HEK293 (cell line): Measurements from ENCODE around the gene PLIN4.
A peak's percentile ranks its signal among the peaks of the same experiment; 100 is the strongest.

Source experiments
- CTCF ChIA-PET: fragments of 350-600 bp; formaldehyde crosslinking; extraction: SDS; loops from one replicate; lab custom pipeline; 2021; ENCODE audit warnings: antibody characterized with exemption; lab: Yijun Ruan, JAX
- POLR2A ChIA-PET: fragments of 300-600 bp; formaldehyde crosslinking; extraction: SDS; loops from one replicate; lab custom pipeline; 2020; ENCODE audit warnings: antibody characterized with exemption, inconsistent platforms; lab: Yijun Ruan, JAX
- H3K27ac ChIP-seq: fragments of 200-500 bp; sonication (Bioruptor generic); 2 replicates; pipeline ENCODE4 v1.5.1; 2014; ENCODE audit warnings: low read depth, low read length, control low read depth, inconsistent platforms; ENCODE audit errors: extremely low read depth
- H3K36me3 ChIP-seq, 2 experiments: fragments of 200-500 bp in 1 of 2; sonication (Bioruptor generic) in 1 of 2; 1 replicate in 1 of 2; 2 replicates in 1 of 2; pipeline ENCODE4 v1.5.1; 2014 to 2017; ENCODE audit warnings: inconsistent platforms in 2 of 2, low read length in 2 of 2; ENCODE audit not compliant: control insufficient read depth in 2 of 2, insufficient read depth in 1 of 2
- H3K4me1 ChIP-seq: fragments of 200-500 bp; sonication (Bioruptor generic); 2 replicates; pipeline ENCODE4 v1.5.1; 2014; ENCODE audit warnings: mild to moderate bottlenecking, low read length, inconsistent platforms; ENCODE audit not compliant: control insufficient read depth, insufficient read depth
- H3K4me3 ChIP-seq: 2 replicates; pipeline ENCODE4 v1.5.1; 2011; ENCODE audit warnings: low read depth, mild to moderate bottlenecking, control low read depth, low read length, moderate library complexity
- H3K9me3 ChIP-seq: fragments of 200-500 bp; sonication (Bioruptor generic); 2 replicates; pipeline ENCODE4 v1.5.1; 2014; ENCODE audit warnings: low read depth, low read length, inconsistent platforms; ENCODE audit not compliant: control insufficient read depth, insufficient read depth
- BCL11A ChIP-seq: fragments of 450-650 bp; formaldehyde crosslinking; IDR thresholded peaks from 2 replicates; pipeline ENCODE4 v1.5.1; 2016; ENCODE audit warnings: low read depth, missing biosample characterization, missing genetic modification characterization
- EGR2 ChIP-seq: fragments of 450-650 bp; formaldehyde crosslinking; IDR thresholded peaks from 2 replicates; pipeline ENCODE4 v1.5.1; 2016; ENCODE audit warnings: low read depth, missing biosample characterization, missing genetic modification characterization
- GLIS2 ChIP-seq: fragments of 450-650 bp; formaldehyde crosslinking; IDR thresholded peaks from 2 replicates; pipeline ENCODE4 v1.5.1; 2016; ENCODE audit warnings: missing biosample characterization, missing genetic modification characterization
- KLF1 ChIP-seq: fragments of 450-650 bp; formaldehyde crosslinking; IDR thresholded peaks from 2 replicates; pipeline ENCODE4 v1.5.1; 2016; ENCODE audit warnings: missing biosample characterization, missing genetic modification characterization
- REPIN1 ChIP-seq: fragments of 450-650 bp; formaldehyde crosslinking; IDR thresholded peaks from 2 replicates; pipeline ENCODE4 v1.5.1; 2017; ENCODE audit warnings: missing biosample characterization, missing genetic modification characterization, low read depth
- SALL2 ChIP-seq: fragments of 450-650 bp; formaldehyde crosslinking; IDR thresholded peaks from 2 replicates; pipeline ENCODE4 v1.5.0; 2017; ENCODE audit warnings: missing biosample characterization, mild to moderate bottlenecking, missing genetic modification characterization, borderline replicate concordance
- ZBTB10 ChIP-seq: fragments of 450-650 bp; formaldehyde crosslinking; IDR thresholded peaks from 2 replicates; pipeline ENCODE4 v1.5.1; 2016; ENCODE audit warnings: missing biosample characterization, missing genetic modification characterization
- ZFHX2 ChIP-seq: fragments of 450-650 bp; formaldehyde crosslinking; conservative IDR thresholded peaks from 2 replicates; pipeline ENCODE4 v1.5.1; 2016; ENCODE audit warnings: missing biosample characterization, missing genetic modification characterization
- ZNF114 ChIP-seq: fragments of 450-650 bp; formaldehyde crosslinking; IDR thresholded peaks from 2 replicates; pipeline ENCODE4 v1.5.0; 2017; ENCODE audit warnings: missing biosample characterization, missing genetic modification characterization
- ZNF16 ChIP-seq: fragments of 450-650 bp; formaldehyde crosslinking; IDR thresholded peaks from 2 replicates; pipeline ENCODE4 v1.5.1; 2016; ENCODE audit warnings: low read depth, missing biosample characterization, missing genetic modification characterization
- ZNF169 ChIP-seq: fragments of 450-650 bp; formaldehyde crosslinking; IDR thresholded peaks from 2 replicates; pipeline ENCODE4 v1.5.1; 2016; ENCODE audit warnings: missing biosample characterization, missing genetic modification characterization
- ZNF175 ChIP-seq: fragments of 450-650 bp; formaldehyde crosslinking; IDR thresholded peaks from 2 replicates; pipeline ENCODE4 v1.5.1; 2016; ENCODE audit warnings: missing biosample characterization, missing genetic modification characterization
- ZNF2 ChIP-seq: fragments of 450-650 bp; formaldehyde crosslinking; IDR thresholded peaks from 2 replicates; pipeline ENCODE4 v1.5.1; 2016; ENCODE audit warnings: missing biosample characterization, missing genetic modification characterization
- ZNF324 ChIP-seq: fragments of 450-650 bp; formaldehyde crosslinking; IDR thresholded peaks from 2 replicates; pipeline ENCODE4 v1.5.1; 2016; ENCODE audit warnings: missing biosample characterization, missing genetic modification characterization
- ZNF335 ChIP-seq: fragments of 450-650 bp; formaldehyde crosslinking; conservative IDR thresholded peaks from 2 replicates; pipeline ENCODE4 v1.5.1; 2016; ENCODE audit warnings: missing biosample characterization, missing genetic modification characterization
- ZNF366 ChIP-seq: fragments of 450-650 bp; formaldehyde crosslinking; conservative IDR thresholded peaks from 2 replicates; pipeline ENCODE4 v1.5.1; 2016; ENCODE audit warnings: missing biosample characterization, missing genetic modification characterization
- ZNF37A ChIP-seq: fragments of 450-650 bp; IDR thresholded peaks from 2 replicates; pipeline ENCODE4 v1.5.1; 2018; ENCODE audit warnings: missing biosample characterization, missing genetic modification characterization
- ZNF473 ChIP-seq: fragments of 450-650 bp; formaldehyde crosslinking; IDR thresholded peaks from 2 replicates; pipeline ENCODE4 v1.5.1; 2017; ENCODE audit warnings: missing biosample characterization, missing genetic modification characterization
- ZNF514 ChIP-seq: fragments of 450-650 bp; formaldehyde crosslinking; IDR thresholded peaks from 2 replicates; pipeline ENCODE4 v1.5.1; 2016; ENCODE audit warnings: missing biosample characterization, missing genetic modification characterization
- ZNF521 ChIP-seq: fragments of 450-650 bp; formaldehyde crosslinking; IDR thresholded peaks from 2 replicates; pipeline ENCODE4 v1.5.1; 2017; ENCODE audit warnings: missing biosample characterization, mild to moderate bottlenecking, missing genetic modification characterization
- ZNF560 ChIP-seq: fragments of 450-650 bp; formaldehyde crosslinking; IDR thresholded peaks from 2 replicates; pipeline ENCODE4 v1.5.1; 2017; ENCODE audit warnings: missing biosample characterization, missing genetic modification characterization, borderline replicate concordance
- ZNF600 ChIP-seq: fragments of 450-650 bp; formaldehyde crosslinking; IDR thresholded peaks from 2 replicates; pipeline ENCODE4 v1.5.1; 2016; ENCODE audit warnings: missing biosample characterization, missing genetic modification characterization
- ZNF776 ChIP-seq: fragments of 450-650 bp; formaldehyde crosslinking; IDR thresholded peaks from 2 replicates; pipeline ENCODE4 v1.5.0; 2017; ENCODE audit warnings: missing biosample characterization, missing genetic modification characterization, borderline replicate concordance
- ZXDB ChIP-seq: fragments of 450-650 bp; formaldehyde crosslinking; IDR thresholded peaks from 2 replicates; pipeline ENCODE4 v1.5.1; 2016; ENCODE audit warnings: missing biosample characterization, missing genetic modification characterization
- TF ChIP-seq, protein P1 (sequence below): fragments of 450-650 bp; formaldehyde crosslinking; IDR thresholded peaks from 2 replicates; pipeline ENCODE4 v1.5.0; 2017; ENCODE audit warnings: missing biosample characterization, missing genetic modification characterization, borderline replicate concordance
- TF ChIP-seq, protein P2 (sequence below): fragments of 450-650 bp; formaldehyde crosslinking; IDR thresholded peaks from 2 replicates; pipeline ENCODE4 v1.5.1; 2016; ENCODE audit warnings: missing biosample characterization, missing genetic modification characterization
- TF ChIP-seq, protein P3 (sequence below): fragments of 450-650 bp; formaldehyde crosslinking; IDR thresholded peaks from 2 replicates; pipeline ENCODE4 v1.5.1; 2017; ENCODE audit warnings: missing biosample characterization, missing genetic modification characterization
- TF ChIP-seq, protein P4 (sequence below): IDR thresholded peaks from 2 replicates; pipeline ENCODE4 v1.6.1; 2011; ENCODE audit warnings: mild to moderate bottlenecking, low read depth, low read length, borderline replicate concordance

PLIN4 gene

DNA sequence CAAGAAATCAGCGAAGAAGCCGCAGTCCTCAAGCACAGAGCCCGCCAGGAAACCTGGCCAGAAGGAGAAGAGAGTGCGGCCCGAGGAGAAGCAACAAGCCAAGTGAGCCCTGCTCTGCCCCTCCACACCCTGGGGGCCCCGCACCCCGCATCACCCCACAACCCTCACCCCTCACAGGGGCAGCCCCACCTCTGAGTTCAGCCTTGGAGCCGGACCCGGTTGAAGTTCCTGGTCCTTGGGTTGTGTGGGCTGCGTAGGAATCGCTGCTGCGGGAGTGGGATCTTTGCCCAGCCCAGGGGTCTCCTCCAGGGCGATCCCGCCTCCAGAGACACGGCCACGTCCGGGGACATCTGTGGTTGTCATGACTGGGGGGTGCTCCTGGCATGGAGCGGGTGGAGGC lies 22.0 kb downstream of the PLIN4 start:
- Histone ChIP-seq H3K9me3 (no peaks in the 10 kb centered on the region), H3K4me1 (no peaks in the 10 kb centered on the region), H3K4me3 (no peak overlapping the region), H3K36me3 (peaks cover 28 to 85% of the 10 kb centered on the region in 2 experiments; a peak in 2 of 3 replicates), H3K27ac (no peak overlapping the region)
- POLR2A ChIA-PET, result no interaction called here
- TF ChIP-seq ZNF114 (tag by site-specific recombination) (no peak), ZNF514 (tag by site-specific recombination) (no peak), EGR2 (tag by site-specific recombination) (no peak), ZBTB10 (tag by site-specific recombination) (no peak), ZNF175 (tag by site-specific recombination) (no peak), ZNF473 (tag by site-specific recombination) (no peak), ZNF560 (tag by site-specific recombination) (no peak), ZNF776 (tag by site-specific recombination) (no peak), ZNF2 (tag by site-specific recombination) (no peak), SALL2 (tag by site-specific recombination) (no peak), ZFHX2 (tag by site-specific recombination) (no peak)
- TF ChIP-seq, protein P1, sequence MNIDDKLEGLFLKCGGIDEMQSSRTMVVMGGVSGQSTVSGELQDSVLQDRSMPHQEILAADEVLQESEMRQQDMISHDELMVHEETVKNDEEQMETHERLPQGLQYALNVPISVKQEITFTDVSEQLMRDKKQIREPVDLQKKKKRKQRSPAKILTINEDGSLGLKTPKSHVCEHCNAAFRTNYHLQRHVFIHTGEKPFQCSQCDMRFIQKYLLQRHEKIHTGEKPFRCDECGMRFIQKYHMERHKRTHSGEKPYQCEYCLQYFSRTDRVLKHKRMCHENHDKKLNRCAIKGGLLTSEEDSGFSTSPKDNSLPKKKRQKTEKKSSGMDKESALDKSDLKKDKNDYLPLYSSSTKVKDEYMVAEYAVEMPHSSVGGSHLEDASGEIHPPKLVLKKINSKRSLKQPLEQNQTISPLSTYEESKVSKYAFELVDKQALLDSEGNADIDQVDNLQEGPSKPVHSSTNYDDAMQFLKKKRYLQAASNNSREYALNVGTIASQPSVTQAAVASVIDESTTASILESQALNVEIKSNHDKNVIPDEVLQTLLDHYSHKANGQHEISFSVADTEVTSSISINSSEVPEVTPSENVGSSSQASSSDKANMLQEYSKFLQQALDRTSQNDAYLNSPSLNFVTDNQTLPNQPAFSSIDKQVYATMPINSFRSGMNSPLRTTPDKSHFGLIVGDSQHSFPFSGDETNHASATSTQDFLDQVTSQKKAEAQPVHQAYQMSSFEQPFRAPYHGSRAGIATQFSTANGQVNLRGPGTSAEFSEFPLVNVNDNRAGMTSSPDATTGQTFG (tag by site-specific recombination), result no peak
- TF ChIP-seq, protein P2, sequence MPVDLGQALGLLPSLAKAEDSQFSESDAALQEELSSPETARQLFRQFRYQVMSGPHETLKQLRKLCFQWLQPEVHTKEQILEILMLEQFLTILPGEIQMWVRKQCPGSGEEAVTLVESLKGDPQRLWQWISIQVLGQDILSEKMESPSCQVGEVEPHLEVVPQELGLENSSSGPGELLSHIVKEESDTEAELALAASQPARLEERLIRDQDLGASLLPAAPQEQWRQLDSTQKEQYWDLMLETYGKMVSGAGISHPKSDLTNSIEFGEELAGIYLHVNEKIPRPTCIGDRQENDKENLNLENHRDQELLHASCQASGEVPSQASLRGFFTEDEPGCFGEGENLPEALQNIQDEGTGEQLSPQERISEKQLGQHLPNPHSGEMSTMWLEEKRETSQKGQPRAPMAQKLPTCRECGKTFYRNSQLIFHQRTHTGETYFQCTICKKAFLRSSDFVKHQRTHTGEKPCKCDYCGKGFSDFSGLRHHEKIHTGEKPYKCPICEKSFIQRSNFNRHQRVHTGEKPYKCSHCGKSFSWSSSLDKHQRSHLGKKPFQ, result no peak
- TF ChIP-seq, protein P3, sequence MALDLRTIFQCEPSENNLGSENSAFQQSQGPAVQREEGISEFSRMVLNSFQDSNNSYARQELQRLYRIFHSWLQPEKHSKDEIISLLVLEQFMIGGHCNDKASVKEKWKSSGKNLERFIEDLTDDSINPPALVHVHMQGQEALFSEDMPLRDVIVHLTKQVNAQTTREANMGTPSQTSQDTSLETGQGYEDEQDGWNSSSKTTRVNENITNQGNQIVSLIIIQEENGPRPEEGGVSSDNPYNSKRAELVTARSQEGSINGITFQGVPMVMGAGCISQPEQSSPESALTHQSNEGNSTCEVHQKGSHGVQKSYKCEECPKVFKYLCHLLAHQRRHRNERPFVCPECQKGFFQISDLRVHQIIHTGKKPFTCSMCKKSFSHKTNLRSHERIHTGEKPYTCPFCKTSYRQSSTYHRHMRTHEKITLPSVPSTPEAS (tag by site-specific recombination), result no peak
- CTCF ChIA-PET, result no interaction called here

DNA sequence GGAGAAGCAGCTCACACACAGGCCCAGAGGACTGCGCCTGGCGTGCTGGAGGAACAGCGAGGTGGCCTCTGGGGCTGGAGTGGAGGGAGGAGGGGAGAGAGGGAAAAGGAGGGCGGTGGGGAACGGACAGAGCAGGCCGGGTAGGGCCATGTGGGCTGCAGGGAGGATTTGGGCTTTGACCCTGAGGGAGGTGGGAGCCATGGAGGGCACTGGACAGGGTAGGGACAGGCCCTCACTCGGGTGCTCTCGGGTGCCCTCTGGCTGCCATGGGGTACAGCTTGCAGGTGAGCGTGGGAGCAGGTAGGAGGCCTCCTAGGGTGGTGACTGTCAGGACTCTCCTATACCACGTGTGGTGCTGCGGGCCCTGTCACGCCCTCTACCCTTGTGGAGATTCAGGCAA lies 22.8 kb downstream of the PLIN4 start:
- ChIA-PET CTCF (interaction anchor here (0.5 to 1.9 kb wide), 5 partner anchors 65 to 287 kb away, joined by 3 to 6 read pairs (median 4); no protein-coding TSS in a partner anchor), POLR2A (interaction anchor here (0.6 to 1.3 kb wide), 2 partner anchors 24 to 28 kb away, joined by 3 to 4 read pairs; partner anchors contain the start of gene HDGFL2)
- no peaks in the 10 kb centered on the region for H3K4me1 ChIP-seq
- H3K27ac ChIP-seq, result no peak overlapping the region
- H3K4me3 ChIP-seq, result no peak overlapping the region
- H3K9me3 ChIP-seq, result no peaks in the 10 kb centered on the region
- peaks cover 32 to 83% of the 10 kb centered on the region in 2 experiments; a peak in 2 of 3 replicates for H3K36me3 ChIP-seq
- TF ChIP-seq REPIN1 (no peak), ZNF366 (tag by site-specific recombination) (peak; percentile 51), ZNF521 (tag by site-specific recombination) (no peak), ZNF335 (tag by site-specific recombination) (no peak), ZNF169 (tag by site-specific recombination) (no peak), BCL11A (tag by site-specific recombination) (no peak), SALL2 (tag by site-specific recombination) (no peak), ZNF324 (tag by site-specific recombination) (no peak), GLIS2 (0 out of 2 replicates have a peak, but pooled peaks have one; percentile 39), ZNF600 (peak; percentile 65), ZXDB (tag by site-specific recombination) (no peak), KLF1 (tag by site-specific recombination) (no peak), ZNF16 (tag by site-specific recombination) (peak; percentile 53; the same call in 1 of the 2 replicates), ZNF37A (tag by site-specific recombination) (no peak)
- TF ChIP-seq, protein P4, sequence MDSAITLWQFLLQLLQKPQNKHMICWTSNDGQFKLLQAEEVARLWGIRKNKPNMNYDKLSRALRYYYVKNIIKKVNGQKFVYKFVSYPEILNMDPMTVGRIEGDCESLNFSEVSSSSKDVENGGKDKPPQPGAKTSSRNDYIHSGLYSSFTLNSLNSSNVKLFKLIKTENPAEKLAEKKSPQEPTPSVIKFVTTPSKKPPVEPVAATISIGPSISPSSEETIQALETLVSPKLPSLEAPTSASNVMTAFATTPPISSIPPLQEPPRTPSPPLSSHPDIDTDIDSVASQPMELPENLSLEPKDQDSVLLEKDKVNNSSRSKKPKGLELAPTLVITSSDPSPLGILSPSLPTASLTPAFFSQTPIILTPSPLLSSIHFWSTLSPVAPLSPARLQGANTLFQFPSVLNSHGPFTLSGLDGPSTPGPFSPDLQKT, result no peak
